Smooth muscle cell (in vitro differentiated cells): ENCODE data around the gene CACNA1E. TPM values are rescaled to one million over a fixed set of nuclear protein-coding genes. Genes with fewer than 3 reads are reported as not detected.

ENCODE experiments used
- DNase-seq: peaks from one replicate; lab custom pipeline; 2025; ENCODE audit not compliant: unreplicated experiment; lab: John Stamatoyannopoulos, UW
- H2AFZ ChIP-seq: fragments of 200-600 bp; sonication (generic); 2 replicates; pipeline ENCODE4 v1.6.0; 2016; ENCODE audit warnings: antibody characterized with exemption, low read depth, mild to moderate bottlenecking
- H3F3A ChIP-seq: fragments of 200-600 bp; sonication (generic); 2 replicates; pipeline ENCODE4 v1.6.0; 2017; ENCODE audit warnings: antibody characterized with exemption, low read depth
- H3K27ac ChIP-seq: fragments of 200-600 bp; sonication (generic); 2 replicates; pipeline ENCODE4 v1.5.1; 2016; ENCODE audit warnings: low read depth, mild to moderate bottlenecking
- H3K27me3 ChIP-seq: fragments of 200-600 bp; sonication (generic); 2 replicates; pipeline ENCODE4 v1.6.1; 2016; ENCODE audit warnings: low read depth, mild to moderate bottlenecking
- H3K36me3 ChIP-seq: fragments of 200-600 bp; sonication (generic); 2 replicates; pipeline ENCODE4 v1.5.1; 2016; ENCODE audit warnings: low read depth
- H3K4me1 ChIP-seq: fragments of 200-600 bp; sonication (generic); 2 replicates; pipeline ENCODE4 v1.5.1; 2016; ENCODE audit warnings: low read depth
- H3K4me2 ChIP-seq: fragments of 200-600 bp; sonication (generic); 2 replicates; pipeline ENCODE4 v1.6.0; 2016; ENCODE audit warnings: mild to moderate bottlenecking
- H3K4me3 ChIP-seq: fragments of 200-600 bp; sonication (generic); 2 replicates; pipeline ENCODE4 v1.5.1; 2016; ENCODE audit warnings: mild to moderate bottlenecking
- H3K79me2 ChIP-seq: fragments of 200-600 bp; sonication (generic); 2 replicates; pipeline ENCODE4 v1.6.0; 2016; ENCODE audit warnings: low read depth, mild to moderate bottlenecking
- H3K9ac ChIP-seq: fragments of 200-600 bp; sonication (generic); 2 replicates; pipeline ENCODE4 v1.6.0; 2016; ENCODE audit warnings: low read depth
- H3K9me3 ChIP-seq: fragments of 200-600 bp; sonication (generic); replicated peaks from 2 replicates; pipeline ENCODE4 v1.5.1; 2016; ENCODE audit warnings: low read depth
- H4K20me1 ChIP-seq: fragments of 200-600 bp; sonication (generic); 2 replicates; pipeline ENCODE4 v1.6.0; 2016; ENCODE audit warnings: low read depth
- WGBS: methylation state at CpG from one replicate; pipeline ENCODE4 v1.1.7; 2016; ENCODE audit warnings: low lambda C conversion rate; 5-methylcytosine and 5-hydroxymethylcytosine counted together
- polyA plus RNA-seq: library from polyadenylated mRNA; unstranded; fragments of >200 nt; fragmentation: Nextera tagmentation; extraction: Ambion mirVana; gene quantifications from 2 replicates; pipeline ENCODE4 v1.2.1, GENCODE V29; 2016
- total RNA-seq: library from RNA; depleted of rRNA; stranded (reverse); fragments of >200 nt; gene quantifications from 2 replicates; pipeline ENCODE4 v1.2.3, GENCODE V29; 2014
- TF ChIP-seq, protein P1 (sequence below): fragments of 200-600 bp; sonication (generic); IDR thresholded peaks from 2 replicates; pipeline ENCODE4 v1.5.1; 2017; ENCODE audit warnings: borderline replicate concordance, mild to moderate bottlenecking, antibody characterized with exemption; ENCODE audit not compliant: insufficient read depth, poor library complexity, severe bottlenecking

Gene CACNA1E
- total and polyA plus RNA-seq, 2 experiments from 2014 or later: not detected

DNA sequence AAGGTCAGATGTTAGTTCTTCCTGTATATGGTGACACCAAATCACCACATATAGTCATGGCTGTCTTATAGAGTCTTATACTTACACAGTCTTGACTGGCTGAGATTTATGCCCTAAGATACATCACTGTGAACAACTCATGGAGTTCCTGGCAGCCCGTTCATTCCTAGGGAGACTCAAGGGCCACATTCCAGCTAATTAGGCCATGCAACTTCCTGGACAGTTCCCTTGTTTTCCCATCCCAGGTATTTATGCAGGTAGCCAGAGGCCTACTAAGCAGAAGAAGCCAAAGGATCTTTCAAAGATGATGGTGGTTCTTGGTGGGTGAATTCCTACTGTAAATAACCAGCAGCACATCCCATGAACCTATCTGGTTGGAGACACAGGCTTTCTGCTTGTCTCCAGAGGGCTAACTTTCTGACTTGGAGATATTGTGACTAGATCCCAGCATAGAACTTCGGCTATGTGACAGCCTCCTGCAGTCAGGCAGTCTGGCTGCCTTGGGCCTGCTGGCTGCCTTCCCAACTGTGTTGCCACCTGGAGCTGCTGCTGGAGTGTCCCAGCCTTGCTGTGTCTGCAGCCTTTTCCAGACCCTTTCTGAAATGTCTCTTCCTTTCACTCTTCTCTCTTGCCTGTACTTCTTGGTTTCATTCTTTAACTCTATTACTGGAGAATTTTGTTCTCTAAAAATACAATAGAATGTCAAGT, 283.8 kb downstream of the CACNA1E start:
- Histone ChIP-seq H2AFZ (no peak overlapping the region), H3K36me3 (no peaks in the 10 kb centered on the region), H3K27me3 (no peaks in the 10 kb centered on the region), H3K79me2 (no peaks in the 10 kb centered on the region), H3F3A (no peaks in the 10 kb centered on the region), H3K27ac (no peak overlapping the region), H3K4me2 (no peak overlapping the region), H4K20me1 (no peaks in the 10 kb centered on the region), H3K4me3 (no peak overlapping the region), H3K4me1 (no peaks in the 10 kb centered on the region), H3K9me3 (no peaks in the 10 kb centered on the region), H3K9ac (no peak overlapping the region)
- TF ChIP-seq, protein P1, sequence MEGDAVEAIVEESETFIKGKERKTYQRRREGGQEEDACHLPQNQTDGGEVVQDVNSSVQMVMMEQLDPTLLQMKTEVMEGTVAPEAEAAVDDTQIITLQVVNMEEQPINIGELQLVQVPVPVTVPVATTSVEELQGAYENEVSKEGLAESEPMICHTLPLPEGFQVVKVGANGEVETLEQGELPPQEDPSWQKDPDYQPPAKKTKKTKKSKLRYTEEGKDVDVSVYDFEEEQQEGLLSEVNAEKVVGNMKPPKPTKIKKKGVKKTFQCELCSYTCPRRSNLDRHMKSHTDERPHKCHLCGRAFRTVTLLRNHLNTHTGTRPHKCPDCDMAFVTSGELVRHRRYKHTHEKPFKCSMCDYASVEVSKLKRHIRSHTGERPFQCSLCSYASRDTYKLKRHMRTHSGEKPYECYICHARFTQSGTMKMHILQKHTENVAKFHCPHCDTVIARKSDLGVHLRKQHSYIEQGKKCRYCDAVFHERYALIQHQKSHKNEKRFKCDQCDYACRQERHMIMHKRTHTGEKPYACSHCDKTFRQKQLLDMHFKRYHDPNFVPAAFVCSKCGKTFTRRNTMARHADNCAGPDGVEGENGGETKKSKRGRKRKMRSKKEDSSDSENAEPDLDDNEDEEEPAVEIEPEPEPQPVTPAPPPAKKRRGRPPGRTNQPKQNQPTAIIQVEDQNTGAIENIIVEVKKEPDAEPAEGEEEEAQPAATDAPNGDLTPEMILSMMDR: no peak
- DNase-seq: no peak
- 88% methylated on average over 2 of the region's 2 CpGs for WGBS

DNA sequence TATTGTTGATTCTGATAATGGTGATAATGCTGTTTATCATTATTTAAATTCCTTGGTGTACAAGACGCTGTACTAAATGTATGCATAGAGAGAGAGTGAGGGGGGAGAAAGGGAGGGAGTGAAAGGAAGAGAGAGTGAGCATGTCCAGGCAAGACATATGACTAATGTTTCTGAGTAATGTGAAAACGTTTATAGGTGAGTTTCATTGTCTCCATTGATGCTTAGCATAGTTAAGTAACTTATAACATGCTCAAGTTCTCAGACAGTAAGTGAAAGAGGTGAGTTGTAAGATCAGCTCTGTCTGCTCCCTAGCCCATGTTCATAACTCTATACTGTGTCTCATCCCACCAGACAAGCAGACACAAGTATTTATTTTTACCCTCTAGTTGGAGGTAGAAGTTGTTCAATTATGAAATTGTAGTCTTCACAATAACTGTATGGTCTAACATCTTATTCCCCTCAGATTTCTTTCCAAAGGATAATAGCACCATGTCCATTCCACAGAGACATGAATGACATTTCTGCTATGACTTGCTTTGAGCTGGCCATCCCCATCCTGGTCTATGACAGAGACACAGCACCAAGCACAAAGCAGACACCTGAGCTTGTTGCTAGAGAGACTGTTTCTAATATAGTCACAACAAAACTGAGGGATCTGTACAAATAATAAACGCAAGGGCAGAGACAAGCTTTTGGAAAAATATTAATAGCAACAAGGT, 285.1 kb downstream of the CACNA1E start:
- Histone ChIP-seq H3K27ac (peak overlapping the region; percentile 84), H3K4me1 (no peaks in the 10 kb centered on the region), H3K4me3 (no peak overlapping the region), H4K20me1 (no peaks in the 10 kb centered on the region), H3K36me3 (no peaks in the 10 kb centered on the region), H3K27me3 (no peaks in the 10 kb centered on the region), H3K9me3 (no peaks in the 10 kb centered on the region), H3K9ac (peak overlapping the region; percentile 52), H3K79me2 (no peaks in the 10 kb centered on the region), H2AFZ (no peak overlapping the region), H3K4me2 (no peak overlapping the region), H3F3A (no peaks in the 10 kb centered on the region)
- WGBS: 59% methylated on average over 3 of the region's 3 CpGs
- DNase-seq: no peak
- TF ChIP-seq, protein P1: no peak

DNA sequence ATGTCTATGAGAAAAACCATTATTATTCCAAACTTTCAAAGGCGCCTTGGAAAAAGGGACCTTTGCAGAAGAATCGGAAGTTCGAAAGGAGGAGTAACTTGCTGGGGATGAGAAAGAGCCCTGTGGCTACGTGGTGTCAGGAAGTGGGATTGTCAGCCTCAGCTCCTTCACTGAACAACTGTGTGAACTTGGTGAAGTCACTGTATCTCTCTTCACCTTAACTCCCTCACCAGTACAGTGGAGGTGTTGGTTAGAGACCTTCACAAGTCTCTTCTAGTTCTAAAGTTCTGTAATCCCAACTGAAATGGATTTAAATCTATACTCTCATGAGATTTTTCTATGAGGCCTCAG, 285.6 kb downstream of the CACNA1E start:
- TF ChIP-seq, protein P1: no peak
- peak overlapping the region; percentile 52 for H3K9ac ChIP-seq
- H3F3A ChIP-seq: no peaks in the 10 kb centered on the region
- H3K4me2 ChIP-seq: no peak overlapping the region
- H4K20me1 ChIP-seq: no peaks in the 10 kb centered on the region
- H2AFZ ChIP-seq: no peak overlapping the region
- H3K27ac ChIP-seq: peak overlapping the region; percentile 84
- H3K79me2 ChIP-seq: no peaks in the 10 kb centered on the region
- no peak overlapping the region for H3K4me3 ChIP-seq
- H3K36me3 ChIP-seq: no peaks in the 10 kb centered on the region
- H3K4me1 ChIP-seq: no peaks in the 10 kb centered on the region
- H3K27me3 ChIP-seq: no peaks in the 10 kb centered on the region
- H3K9me3 ChIP-seq: no peaks in the 10 kb centered on the region
- 86% methylated on average over 4 of the region's 4 CpGs for WGBS
- DNase-seq: no peak
